DOHH2 (cell line): ENCODE data around the gene DYNC2LI1.

ENCODE experiments used
- CTCF ChIP-seq: fragments of 200-600 bp; sonication (generic); IDR thresholded peaks from one replicate; pipeline ENCODE4 v1.5.1; 2014; ENCODE audit warnings: antibody characterized with exemption, mild to moderate bottlenecking, low read depth, low read length; ENCODE audit not compliant: poor library complexity, severe bottlenecking
- EZH2phosphoT487 ChIP-seq: fragments of 200-600 bp; sonication (generic); IDR thresholded peaks from 2 replicates; pipeline ENCODE4 v1.6.1; 2017; ENCODE audit warnings: borderline replicate concordance, mild to moderate bottlenecking, antibody characterized with exemption, low read length, moderate library complexity, mixed read lengths

GRCh38 chr2:43762286-43762685 lies 11.6 kb upstream of the DYNC2LI1 start:
- TF ChIP-seq CTCF: no peak
- no peak for TF ChIP-seq EZH2phosphoT487
